GM19025 (cell line): ENCODE data around the gene NOS1.
"Not testable (repeated sequence)": the region's sequence is repeated elsewhere in the genome, so short reads cannot be mapped to it uniquely, and the experiment has no call there.

Experiments used
- ATAC-seq: cut with Tn5 transposase; IDR thresholded peaks from one replicate; pipeline ENCODE4 v1.9.1; 2021; ENCODE audit warnings: mild to moderate bottlenecking, low read depth, moderate library complexity; ENCODE audit not compliant: unreplicated experiment

The NOS1 gene

GRCh38 chr12:117279606-117280005 lies 81.8 kb downstream of the NOS1 start:
- ATAC-seq, result no peak

- no peak for ATAC-seq
These were observed 83.6 kb downstream of the NOS1 start for GRCh38 chr12:117277875-117278274.

GRCh38 chr12:117273091-117273490 lies 88.3 kb downstream of the NOS1 start:
- ATAC-seq, result no peak

GRCh38 chr12:117272690-117273089 lies 88.7 kb downstream of the NOS1 start:
- ATAC-seq, result no peak

GRCh38 chr12:117262749-117263148 lies 98.7 kb downstream of the NOS1 start:
- no peak for ATAC-seq

GRCh38 chr12:117261247-117261646 lies 100.2 kb downstream of the NOS1 start:
- ATAC-seq, result no peak

GRCh38 chr12:117255386-117255785 lies 106.0 kb downstream of the NOS1 start:
- no peak for ATAC-seq

GRCh38 chr12:117243488-117243887 lies 117.9 kb downstream of the NOS1 start:
- no peak for ATAC-seq

GRCh38 chr12:117241697-117242096 lies 119.7 kb downstream of the NOS1 start:
- ATAC-seq, result no peak

GRCh38 chr12:117240081-117240755 lies 121.2 kb downstream of the NOS1 start:
- no peak for ATAC-seq

- ATAC-seq, result no peak
These were observed 124.9 kb downstream of the NOS1 start for GRCh38 chr12:117236456-117237001.

- no peak for ATAC-seq
These were observed 126.2 kb downstream of the NOS1 start for GRCh38 chr12:117235261-117235660.

GRCh38 chr12:117234441-117234840 lies 127.0 kb downstream of the NOS1 start:
- ATAC-seq, result no peak

GRCh38 chr12:117231750-117232149 lies 129.7 kb downstream of the NOS1 start:
- ATAC-seq, result no peak

GRCh38 chr12:117228239-117228638 lies 133.2 kb downstream of the NOS1 start:
- no peak for ATAC-seq

GRCh38 chr12:117227000-117227653 lies 134.3 kb downstream of the NOS1 start:
- ATAC-seq, result no peak

GRCh38 chr12:117226505-117226904 lies 134.9 kb downstream of the NOS1 start:
- no peak for ATAC-seq

- no peak for ATAC-seq
These were observed 136.2 kb downstream of the NOS1 start for GRCh38 chr12:117225179-117225578.

GRCh38 chr12:117220947-117221346 lies 140.5 kb downstream of the NOS1 start:
- ATAC-seq, result not testable (repeated sequence)

- no peak for ATAC-seq
These were observed 143.3 kb downstream of the NOS1 start for GRCh38 chr12:117218149-117218548.

GRCh38 chr12:117216686-117217085 lies 144.7 kb downstream of the NOS1 start:
- ATAC-seq, result no peak

GRCh38 chr12:117214797-117215196 lies 146.6 kb downstream of the NOS1 start:
- no peak for ATAC-seq
